Testis (tissue), 2 donors: ENCODE results near the gene SEPTIN14.

Experiments
- POLR2A ChIP-seq: fragments of 450-650 bp; IDR thresholded peaks from one replicate; pipeline ENCODE4 v1.6.1; 2017; ENCODE audit warnings: antibody characterized with exemption, mild to moderate bottlenecking, moderate library complexity
- TF ChIP-seq, protein P1 (sequence below), 3 experiments: fragments of 450-650 bp in 2 of 3; fragments of 200-600 bp in 1 of 3; sonication (generic) in 1 of 3; IDR thresholded peaks; one replicate each; pipeline ENCODE4 v1.5.1; 2016 to 2019; ENCODE audit warnings: antibody characterized with exemption in 3 of 3, mild to moderate bottlenecking in 2 of 3, moderate library complexity in 1 of 3

DNA sequence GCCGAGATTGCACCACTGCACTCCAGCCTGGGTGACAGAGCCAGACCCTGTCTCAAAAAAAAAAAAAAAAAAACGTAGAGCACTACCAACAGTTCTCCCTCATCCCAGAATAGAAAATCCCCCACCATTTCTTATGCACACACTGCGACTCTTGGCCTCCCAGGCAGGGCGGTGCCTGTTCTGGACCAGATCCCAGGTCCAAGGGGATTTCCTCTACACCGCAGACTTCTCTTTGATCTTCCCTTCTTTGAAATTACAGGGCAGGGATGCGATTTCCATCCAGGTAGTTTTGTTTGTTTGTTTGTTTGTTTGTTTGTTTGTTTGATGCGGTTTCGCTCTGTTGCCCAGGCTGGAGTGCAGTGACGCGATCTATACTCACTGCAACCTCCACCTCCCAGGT lies 91.8 kb downstream of the SEPTIN14 start:
- TF ChIP-seq POLR2A = no peak
- TF ChIP-seq, protein P1, sequence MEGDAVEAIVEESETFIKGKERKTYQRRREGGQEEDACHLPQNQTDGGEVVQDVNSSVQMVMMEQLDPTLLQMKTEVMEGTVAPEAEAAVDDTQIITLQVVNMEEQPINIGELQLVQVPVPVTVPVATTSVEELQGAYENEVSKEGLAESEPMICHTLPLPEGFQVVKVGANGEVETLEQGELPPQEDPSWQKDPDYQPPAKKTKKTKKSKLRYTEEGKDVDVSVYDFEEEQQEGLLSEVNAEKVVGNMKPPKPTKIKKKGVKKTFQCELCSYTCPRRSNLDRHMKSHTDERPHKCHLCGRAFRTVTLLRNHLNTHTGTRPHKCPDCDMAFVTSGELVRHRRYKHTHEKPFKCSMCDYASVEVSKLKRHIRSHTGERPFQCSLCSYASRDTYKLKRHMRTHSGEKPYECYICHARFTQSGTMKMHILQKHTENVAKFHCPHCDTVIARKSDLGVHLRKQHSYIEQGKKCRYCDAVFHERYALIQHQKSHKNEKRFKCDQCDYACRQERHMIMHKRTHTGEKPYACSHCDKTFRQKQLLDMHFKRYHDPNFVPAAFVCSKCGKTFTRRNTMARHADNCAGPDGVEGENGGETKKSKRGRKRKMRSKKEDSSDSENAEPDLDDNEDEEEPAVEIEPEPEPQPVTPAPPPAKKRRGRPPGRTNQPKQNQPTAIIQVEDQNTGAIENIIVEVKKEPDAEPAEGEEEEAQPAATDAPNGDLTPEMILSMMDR (IDR thresholded peaks at IDR 0.05) = no peak
